ENCODE measurements around the gene RAB3GAP1.
"Not testable (repeated sequence)": the region's sequence is repeated elsewhere in the genome, so short reads cannot be mapped to it uniquely, and the experiment has no call there.

The RAB3GAP1 gene

GRCh38 chr2:135011633-135012032, 40.5 kb upstream of the RAB3GAP1 start:
- no peak for DNase-seq (ENCODE audit: low read depth)
- no peak for TF ChIP-seq CTCF (conservative IDR thresholded peaks at IDR 0.05; ENCODE audit: low read depth, low read length)
- H3K4me3 ChIP-seq (ENCODE audit: low read depth, low read length) = no peak overlapping the region

GRCh38 chr2:135021618-135022017, 30.5 kb upstream of the RAB3GAP1 start:
- TF ChIP-seq CTCF (conservative IDR thresholded peaks at IDR 0.05; ENCODE audit: low read depth, low read length) = no peak
- H3K4me3 ChIP-seq (ENCODE audit: low read depth, low read length) = no peak overlapping the region
- DNase-seq (ENCODE audit: low read depth) = no peak

GRCh38 chr2:135022952-135023880, 28.9 kb upstream of the RAB3GAP1 start:
- no peak for TF ChIP-seq CTCF (conservative IDR thresholded peaks at IDR 0.05; ENCODE audit: low read depth, low read length)
- H3K4me3 ChIP-seq (ENCODE audit: low read depth, low read length) = no peak overlapping the region
- DNase-seq (ENCODE audit: low read depth) = no peak

- no peak for TF ChIP-seq CTCF (conservative IDR thresholded peaks at IDR 0.05; ENCODE audit: low read depth, low read length)
- no peak overlapping the region for H3K4me3 ChIP-seq (ENCODE audit: low read depth, low read length)
- DNase-seq (ENCODE audit: low read depth) = no peak
These were observed 28.1 kb upstream of the RAB3GAP1 start for GRCh38 chr2:135023886-135024485.

- TF ChIP-seq CTCF (conservative IDR thresholded peaks at IDR 0.05; ENCODE audit: low read depth, low read length) = no peak
These were observed 22.5 kb upstream of the RAB3GAP1 start for GRCh38 chr2:135029481-135030134.

GRCh38 chr2:135030826-135031225, 21.3 kb upstream of the RAB3GAP1 start:
- DNase-seq (ENCODE audit: low read depth) = peak; percentile 82
- no peak overlapping the region for H3K4me3 ChIP-seq (ENCODE audit: low read depth, low read length)
- no peak for TF ChIP-seq CTCF (conservative IDR thresholded peaks at IDR 0.05; ENCODE audit: low read depth, low read length)

More at GRCh38 chr2:135029481-135030134, 22.5 kb upstream of the RAB3GAP1 start:
- no peak for DNase-seq (ENCODE audit: low read depth)
- H3K4me3 ChIP-seq (ENCODE audit: low read depth, low read length) = no peak overlapping the region

DNA sequence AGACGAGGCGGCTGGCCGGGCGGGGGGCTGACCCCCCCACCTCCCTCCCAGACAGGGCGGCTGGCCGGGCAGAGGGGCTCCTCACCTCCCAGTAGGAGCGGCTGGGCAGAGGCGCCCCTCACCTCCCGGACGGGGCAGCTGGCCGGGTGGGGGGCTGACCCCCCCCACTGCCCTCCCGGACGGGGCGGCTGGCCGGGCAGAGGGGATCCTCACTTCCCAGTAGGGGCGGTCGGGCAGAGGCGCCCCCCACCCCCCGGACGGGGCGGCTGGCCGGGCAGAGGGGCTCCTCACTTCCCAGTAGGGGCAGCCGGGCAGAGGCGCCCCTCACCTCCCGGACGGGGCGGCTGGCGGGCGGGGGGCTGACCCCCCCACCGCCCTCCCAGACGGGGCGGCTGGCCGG, 18.9 kb upstream of the RAB3GAP1 start:
- DNase-seq (ENCODE audit: low read depth); H3K4me3 ChIP-seq (ENCODE audit: low read depth, low read length): not testable (repeated sequence)
